HG02588 (cell line): Measurements from ENCODE around the gene NPFFR1.

Source experiments
- ATAC-seq: cut with Tn5 transposase; IDR thresholded peaks from one replicate; pipeline ENCODE4 v1.9.1; 2021; ENCODE audit warnings: mild to moderate bottlenecking, moderate library complexity; ENCODE audit not compliant: unreplicated experiment

Gene NPFFR1

DNA sequence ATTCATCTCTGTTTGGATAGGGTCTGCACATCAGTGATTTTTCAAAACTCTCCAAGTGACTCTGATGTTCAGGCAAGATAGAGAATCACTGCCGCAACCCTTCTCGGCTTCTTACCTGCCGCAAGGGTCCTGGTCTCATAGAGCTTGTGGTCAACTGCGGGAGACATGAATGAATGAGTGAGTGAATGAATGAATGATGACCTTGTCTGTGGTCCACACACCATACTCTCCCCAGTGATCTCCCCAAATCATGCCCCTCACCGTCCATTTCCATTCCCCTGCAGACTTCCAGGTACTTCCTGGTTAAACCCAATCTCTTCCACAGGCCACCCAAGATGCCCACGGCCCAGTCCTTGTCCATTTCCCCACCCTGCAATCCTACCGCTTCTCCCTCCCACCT lies 5.9 kb upstream of the NPFFR1 start:
- no peak for ATAC-seq

DNA sequence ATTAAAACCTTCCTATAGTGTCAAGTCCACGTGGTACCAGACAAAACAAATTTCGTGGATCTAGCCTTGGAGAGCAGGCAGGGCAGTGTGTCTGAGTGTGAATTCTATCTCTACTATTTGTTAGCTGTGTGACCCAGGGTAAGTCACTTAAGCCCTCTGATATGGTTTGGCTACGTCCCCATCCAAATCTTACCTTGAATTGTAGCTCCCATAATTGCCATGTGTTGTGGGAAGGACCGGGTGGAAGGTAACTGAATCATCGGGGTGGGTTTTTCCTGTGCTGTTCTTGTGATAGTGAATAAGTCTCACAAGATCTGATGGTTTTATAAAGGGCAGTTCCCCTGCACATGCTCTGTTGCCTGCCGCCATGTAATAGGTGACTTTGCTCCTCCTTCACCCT lies 2.8 kb upstream of the NPFFR1 start:
- no peak for ATAC-seq

DNA sequence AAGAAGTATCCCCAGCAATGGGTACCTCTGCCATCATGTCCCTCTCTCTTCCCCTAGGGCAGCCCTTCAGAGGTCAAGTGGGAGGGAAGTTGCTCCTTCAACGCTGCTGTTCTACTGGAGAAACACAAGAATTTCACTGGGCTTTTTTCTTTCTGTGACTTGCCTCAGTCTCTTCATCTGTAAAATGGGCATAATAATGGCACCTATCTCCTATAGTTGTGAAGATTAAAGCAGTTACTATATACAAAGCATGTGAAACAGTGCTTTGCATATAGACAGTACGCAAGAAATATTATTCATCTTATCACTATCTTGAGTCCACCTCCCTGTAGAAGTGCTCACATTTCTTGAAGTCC lies 1.6 kb upstream of the NPFFR1 start:
- no peak for ATAC-seq

DNA sequence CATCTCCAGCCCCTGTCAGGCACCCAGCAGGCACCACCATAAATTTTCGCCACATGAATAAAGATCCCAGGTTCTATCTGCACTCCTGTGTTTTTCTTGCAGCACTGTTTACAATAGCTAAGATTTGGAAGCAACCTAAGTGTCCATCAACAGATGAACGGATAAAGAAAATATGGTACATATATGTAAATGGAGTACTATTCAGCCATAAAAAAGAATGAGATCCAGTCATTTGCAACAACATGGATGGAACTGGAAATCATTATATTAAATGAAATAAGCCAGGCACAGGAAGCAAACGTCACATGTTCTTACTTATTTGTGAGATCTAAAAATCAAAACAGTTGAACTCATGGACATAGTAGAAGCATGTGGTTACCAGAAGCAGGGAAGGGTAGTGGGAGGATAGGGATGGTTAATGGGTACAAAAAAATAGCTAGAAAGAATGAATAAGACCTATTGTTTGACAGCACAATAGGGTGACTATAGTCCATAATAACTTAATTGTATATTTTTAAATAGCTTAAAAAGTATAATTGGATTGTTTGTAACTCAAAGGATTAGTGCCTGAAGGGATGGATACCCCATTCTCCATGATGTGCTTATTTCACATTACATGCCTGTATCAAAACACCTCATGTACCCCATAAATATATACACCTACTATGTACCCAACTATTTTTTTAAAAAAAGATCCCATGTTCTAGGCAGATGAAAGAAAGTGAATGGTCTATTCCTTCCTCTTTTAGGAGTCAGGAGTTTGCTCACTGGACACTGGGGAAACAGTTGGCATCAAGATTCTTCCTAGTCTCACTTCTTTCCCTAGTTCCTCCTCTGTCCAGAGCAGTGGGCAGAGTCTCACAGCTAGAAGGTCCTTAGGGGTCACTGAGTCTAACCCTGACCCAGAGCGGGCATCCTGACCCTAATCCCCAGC lies 1.0 kb upstream of the NPFFR1 start:
- no peak for ATAC-seq

DNA sequence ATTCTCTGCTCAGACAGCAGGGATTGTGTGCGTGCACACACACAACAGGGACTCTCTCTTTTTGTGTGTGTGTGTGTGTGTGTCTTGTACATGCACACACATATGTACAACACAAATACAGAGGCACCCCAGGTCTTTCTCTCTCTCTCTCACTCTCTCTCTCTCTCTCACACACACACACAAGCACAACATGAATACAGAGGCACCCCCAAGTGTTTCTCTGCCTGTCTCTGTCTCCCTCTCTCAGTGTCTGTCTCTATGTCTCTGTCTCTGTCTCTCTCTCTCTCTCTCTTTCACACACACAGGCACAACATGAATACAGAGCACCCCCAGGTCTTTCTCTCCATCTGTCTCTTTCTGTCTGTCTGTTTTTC lies 746 bp downstream of the NPFFR1 start:
- ATAC-seq, result no peak

DNA sequence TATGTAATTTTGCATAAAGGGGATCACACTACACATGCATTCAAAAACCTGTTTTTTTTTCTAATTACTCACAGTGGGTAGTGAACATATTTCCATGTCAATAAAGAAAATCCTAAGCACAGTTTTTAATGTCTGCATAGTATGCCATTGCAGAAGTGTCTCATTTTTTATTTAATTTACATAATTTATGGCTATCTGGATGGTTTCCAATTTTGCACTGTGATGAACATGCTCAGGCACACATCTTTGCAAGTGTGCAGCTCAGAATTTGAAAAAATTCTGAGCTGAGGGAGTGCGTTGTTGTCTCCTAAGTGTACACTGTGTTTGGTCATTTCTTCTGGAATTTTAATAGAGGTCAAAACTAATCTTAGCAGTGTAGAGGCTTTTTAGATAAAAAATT lies 2.2 kb downstream of the NPFFR1 start:
- ATAC-seq, result no peak

DNA sequence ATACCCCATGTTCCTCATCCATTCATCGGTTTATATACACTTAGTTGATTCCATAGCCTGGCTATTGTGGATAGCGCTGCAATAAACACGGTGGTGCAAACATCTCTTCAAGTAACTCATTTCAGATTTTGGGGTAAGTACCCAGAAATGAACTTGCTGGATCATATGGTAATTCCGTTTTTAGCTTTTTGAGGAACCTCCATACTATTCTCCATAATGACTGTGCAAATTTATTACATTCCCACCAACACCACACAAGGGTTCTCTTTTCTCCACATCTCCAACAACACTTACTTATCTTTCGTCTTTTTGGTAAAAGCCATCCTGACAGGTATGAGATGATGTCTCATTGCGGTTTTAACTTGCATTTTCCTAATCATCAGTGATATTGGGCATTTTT lies 3.7 kb downstream of the NPFFR1 start:
- no peak for ATAC-seq

DNA sequence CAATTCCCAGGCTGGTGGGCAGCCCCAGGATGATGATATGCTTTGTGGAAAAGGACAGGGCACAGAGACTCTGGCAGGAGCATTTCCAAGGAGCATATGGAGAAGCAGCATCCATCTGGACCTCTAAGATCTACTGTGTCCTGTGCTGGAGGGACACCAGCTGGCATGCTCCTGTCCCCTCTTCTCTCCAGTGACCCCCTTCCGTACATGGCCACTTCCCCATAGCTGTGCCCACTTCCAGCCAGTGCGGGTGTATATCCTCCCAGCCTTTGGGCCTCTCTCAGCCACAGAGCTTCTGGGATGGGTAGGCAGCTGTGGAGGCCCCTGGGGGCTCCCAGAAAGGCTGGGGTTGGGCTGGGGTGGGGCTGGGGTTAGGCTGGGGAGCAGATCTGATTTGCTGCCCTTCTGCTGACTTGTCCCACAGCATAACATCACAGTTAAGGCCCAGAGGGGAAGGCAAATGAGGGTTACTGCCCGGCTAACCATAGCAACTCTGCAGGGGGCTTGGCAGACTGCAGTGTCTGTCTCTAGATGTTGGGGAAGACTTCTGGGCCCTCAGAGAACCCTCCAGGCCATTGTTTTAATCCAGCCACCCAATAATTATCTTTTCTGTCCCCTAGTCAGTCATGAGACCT lies 6.3 kb downstream of the NPFFR1 start:
- no peak for ATAC-seq

DNA sequence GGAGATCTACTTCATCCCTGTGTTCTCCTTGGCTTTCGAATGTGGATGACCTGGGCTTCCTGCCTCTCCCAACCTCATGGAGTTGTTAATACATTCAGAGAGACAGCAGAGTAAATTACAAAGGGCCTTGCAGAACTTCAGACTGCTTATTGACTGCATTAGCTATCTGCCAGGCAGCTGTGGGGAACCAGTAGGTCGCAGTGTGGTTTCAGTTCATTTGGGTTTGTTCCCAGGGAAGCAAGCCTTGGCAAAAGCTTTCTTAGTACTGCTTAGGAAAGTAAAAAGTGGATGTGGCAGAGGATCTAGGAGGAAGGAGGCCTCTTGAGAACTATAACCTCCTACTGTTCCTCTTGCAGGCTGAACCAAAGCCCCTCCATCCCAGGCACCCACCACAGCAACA lies 9.2 kb downstream of the NPFFR1 start:
- ATAC-seq, result no peak

DNA sequence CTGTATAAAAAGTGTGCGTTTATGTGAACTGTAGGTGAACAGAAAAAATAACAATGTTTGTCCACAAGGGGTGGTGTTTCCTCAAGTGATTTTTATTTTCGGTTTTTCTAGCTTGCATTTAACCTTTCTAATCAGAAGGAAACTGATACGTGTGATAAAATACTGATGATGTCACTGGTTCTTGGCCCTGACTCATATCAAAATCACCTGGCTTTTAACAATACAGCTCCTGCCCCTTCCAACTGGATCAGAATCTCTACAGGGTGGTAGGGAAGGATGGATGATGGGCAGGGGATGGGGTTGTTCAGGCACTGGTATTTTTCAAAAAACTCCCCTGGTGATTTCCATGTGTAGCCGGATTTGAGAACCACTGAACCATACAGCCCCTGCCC lies 10.9 kb downstream of the NPFFR1 start:
- ATAC-seq, result peak; percentile 44

DNA sequence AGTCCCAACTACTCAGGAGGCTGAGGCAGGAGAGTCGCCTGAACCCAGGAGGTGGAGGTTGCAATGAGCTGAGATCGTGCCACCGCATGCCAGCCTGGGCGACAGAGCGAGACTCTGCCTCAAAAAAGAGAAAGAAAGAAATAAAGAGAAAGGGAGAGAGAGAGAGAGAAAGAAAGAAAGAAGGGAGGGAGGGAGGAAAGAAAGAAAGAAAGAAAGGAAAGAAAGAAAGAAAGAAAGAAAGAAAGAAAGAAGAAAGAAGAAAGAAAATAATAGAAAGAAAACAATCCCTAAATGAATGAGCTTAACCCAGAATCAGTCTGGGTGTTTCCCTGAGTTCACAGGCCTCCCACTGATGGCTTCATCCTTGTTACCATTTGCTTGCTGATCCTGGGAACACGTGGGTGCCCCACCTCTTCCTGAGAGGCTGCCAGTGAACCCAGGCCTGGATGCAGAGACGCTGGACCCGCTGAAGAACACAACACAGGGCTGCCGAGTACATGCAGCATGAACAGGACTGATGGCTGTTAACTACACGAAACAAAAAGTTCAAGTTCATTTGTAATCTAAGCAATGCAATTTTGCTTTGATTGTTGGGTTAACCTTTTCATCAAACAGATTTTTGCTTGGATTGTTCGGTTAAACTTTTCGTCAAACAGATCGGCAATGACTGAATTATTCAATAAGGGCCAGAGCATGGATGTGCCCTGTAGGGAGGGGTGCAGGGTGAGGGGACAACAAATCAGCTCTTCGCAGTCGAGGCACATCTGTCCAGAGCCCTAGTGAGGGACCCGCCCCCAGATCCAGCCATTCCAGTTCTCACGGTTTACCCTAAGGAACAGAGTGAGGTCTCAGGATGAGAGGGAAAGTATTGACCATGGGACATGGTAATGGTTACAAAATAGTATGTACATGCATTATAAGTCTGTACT lies 11.5 kb downstream of the NPFFR1 start:
- ATAC-seq, result no peak

DNA sequence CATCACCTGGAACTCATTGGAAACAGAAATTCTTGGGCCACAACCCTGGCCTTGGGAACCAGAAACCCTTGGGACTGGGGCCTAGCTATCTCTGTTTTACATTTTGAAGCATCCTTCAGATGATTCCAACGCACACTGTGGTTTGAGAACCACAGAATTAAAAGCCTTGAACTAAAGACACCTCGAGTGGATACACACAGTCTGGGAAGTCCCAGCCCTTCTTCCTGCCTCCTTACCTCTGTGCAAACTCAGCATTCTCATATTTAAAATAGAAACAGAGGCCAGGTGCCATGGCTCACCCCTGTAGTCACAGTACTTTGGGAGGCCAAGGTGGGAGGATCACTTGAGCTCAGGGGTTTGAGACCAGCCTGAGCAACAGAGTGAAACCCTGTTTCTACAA lies 12.9 kb downstream of the NPFFR1 start:
- ATAC-seq, result no peak

DNA sequence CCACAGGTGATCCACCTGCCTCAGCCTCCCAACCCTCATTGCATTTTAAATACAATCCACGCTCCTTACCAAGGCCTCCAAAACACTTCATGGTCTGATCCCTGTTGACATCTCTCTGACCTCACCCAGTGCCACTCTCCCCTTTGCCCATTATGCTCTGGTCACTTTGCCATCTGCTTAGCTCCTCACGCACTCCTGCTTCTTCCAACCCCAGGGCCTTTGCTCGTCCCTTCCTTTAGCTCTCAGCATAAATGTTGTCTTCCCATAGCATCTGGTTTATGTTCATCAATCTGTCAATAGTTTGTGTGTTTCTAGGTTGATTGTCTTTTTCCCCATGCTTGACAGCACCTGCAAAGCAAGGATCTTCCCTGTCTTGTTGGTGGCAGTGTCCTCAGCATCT lies 14.1 kb downstream of the NPFFR1 start:
- ATAC-seq, result no peak

DNA sequence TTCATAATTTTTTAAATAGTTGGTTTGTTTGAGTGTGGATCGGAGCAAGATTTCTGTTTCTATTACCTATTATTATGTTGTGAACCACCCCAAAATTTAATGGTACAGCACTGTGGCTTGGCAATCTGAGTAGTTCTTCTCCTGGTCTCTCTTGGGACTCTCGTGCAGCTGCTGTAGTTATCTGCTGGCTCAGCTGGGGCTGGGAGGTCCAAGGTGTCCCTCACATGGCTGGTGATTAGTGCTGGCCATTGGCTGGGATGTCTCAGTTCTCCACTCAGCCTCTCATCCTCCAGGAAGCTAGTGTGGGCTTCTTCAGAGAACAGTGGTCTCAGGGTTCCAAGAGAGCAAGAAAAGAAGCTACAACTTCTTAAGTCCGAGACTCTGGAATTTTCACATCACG lies 15.4 kb downstream of the NPFFR1 start:
- ATAC-seq, result no peak

DNA sequence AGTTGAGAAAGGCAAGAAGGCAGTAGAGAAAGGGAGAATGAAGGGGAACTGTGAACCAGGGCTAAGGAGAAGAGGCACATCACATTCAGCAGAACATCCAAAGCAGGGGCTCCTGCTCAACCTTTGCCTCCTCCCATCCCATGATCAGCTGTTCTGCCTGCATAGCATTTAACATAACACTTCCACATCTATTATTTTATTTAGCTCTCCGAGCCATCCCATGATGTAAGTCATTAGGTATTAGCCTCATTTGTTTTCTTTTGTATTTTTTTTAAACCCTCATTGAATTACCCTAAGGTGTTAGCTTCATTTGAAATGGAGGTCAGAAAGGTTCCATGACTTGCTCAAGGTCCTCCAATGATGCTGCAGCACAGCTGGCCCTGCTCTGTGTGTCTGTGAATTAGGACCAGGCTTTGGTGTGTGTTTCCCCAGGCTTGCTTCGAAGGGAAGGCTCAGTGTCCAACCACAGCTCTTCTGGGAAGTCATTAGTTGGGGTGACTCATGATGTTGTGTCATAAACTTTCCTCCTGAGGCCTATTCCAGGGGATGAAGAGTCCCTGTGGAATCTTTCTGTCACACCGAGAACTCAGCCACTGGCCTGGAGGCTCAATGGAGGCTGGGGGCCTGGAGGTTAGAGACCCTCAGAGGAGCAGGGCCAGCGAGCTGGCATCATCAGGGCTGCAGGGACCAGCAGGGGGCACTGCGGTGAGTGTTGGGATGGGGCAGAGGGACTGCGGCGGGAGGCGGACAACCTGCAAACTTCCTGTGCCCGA lies 16.5 kb downstream of the NPFFR1 start:
- no peak for ATAC-seq

DNA sequence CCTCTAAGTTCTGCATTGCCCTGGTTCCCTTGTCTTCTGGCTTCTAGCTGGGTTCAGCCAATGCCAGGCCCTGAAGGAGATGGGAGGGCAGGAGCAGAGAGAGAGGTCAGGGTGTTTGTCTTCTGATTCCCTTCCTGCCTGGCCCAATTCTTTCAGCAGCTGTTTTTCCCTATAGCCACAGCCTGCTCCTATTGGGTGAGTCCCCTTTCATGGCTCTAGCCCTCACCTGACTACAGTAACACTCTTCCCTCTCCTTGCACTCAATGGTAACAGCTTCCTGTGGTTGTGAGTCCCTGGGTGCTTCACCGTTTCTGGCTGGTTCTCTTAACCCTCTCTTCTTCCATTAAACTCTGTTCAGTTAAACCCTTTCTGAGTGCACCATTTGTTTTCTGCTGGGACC lies 17.1 kb downstream of the NPFFR1 start:
- ATAC-seq, result no peak

DNA sequence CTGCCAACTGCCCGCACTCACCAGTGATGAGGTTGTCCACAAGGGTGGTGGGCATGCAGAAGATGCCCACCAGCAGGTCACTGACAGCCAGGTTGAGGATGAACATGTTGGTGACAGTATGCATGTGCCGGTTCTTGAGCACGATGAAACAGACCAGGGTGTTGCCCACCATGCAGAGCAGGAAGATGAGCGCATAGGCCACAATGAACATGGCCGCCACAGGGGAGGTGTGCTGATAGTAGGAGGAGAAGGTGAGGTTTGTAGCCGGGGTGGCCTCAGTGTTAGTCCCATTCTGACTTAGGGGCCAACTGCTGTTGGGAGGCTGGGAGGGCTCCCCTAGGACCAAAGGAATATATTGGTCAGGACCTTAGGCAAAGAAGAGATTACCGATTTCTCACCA lies 17.7 kb downstream of the NPFFR1 start:
- ATAC-seq, result no peak

DNA sequence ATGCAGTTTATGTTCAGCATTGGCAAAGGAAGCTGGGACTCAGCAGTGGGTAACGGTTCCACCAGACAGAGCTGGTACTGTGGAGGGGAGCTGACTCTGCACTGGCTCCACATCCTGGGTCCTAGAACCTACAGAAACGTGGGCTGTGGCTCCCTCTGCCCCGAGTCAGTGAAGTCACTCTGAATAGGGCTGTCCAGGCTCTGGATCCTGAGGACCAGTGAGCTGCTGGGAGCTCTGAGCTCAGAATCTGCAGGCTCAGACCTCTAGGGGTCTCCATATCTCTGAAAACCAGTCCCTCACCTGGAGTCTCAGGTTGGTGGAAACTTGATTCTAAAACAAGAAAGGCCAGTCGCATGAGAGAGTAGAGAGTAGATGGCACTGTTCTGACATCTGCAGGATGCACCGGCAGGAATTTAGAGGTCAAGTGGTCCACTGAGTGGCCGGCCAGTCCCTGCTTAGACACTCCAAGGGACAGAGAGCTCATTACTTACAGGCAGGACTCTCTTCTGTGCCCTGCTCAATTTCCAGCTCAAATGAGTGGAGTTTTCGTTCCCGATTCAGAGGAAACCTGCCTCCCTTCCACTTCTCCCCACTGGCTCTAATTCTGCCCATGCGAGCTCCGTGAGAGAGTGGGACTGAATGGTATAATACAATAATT lies 18.6 kb downstream of the NPFFR1 start:
- ATAC-seq, result no peak

DNA sequence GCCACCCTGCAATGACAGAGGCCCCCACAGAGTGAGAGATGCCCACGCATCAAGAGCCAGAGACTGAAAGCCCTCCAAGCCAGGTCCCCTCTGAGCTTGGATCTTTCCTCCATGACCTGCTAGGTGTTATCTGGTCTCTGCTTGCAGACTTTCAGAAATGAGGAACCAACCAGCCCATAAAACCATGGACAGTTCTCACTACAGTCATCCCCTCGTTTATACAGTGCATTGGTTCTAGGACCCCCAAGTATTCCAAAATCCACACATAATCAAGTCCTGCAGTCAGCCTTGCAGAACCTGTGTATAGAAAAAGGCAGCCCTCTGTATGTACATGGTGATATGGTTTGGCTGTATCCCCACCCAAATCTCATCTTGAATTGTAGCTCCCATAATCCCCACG lies 23.1 kb downstream of the NPFFR1 start:
- no peak for ATAC-seq

DNA sequence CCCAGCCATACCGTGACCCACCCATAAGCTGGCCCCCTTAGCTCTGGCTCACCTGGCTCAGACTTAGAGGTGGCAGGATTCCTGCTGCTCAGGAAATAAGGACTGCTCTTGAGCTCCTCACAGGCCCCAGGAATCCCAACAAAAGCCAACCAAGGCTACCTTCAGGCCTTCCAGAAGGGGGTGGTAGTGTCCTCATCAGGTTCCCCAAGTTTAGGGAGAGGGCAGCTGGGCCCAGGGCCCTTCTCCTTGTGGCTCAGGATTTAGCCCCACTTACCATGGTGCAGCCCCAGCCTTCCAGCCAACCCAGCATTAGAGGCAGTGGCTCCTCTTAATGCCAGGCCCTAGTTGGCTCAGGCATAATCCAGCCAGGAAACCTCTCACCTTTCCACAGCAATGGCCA lies 23.5 kb downstream of the NPFFR1 start:
- no peak for ATAC-seq
